ENCODE results near the gene S100A5. TPM values are rescaled to one million over a fixed set of nuclear protein-coding genes. Genes with fewer than 3 reads are reported as not detected.
"Not testable (repeated sequence)": the region's sequence is repeated elsewhere in the genome, so short reads cannot be mapped to it uniquely, and the experiment has no call there.

S100A5 gene
- total RNA-seq, 2 donors from 2014 or later: not detected

- intact Hi-C loops (cut with DNase I): no loop called here
- H3K4me1 ChIP-seq: no peaks in the 10 kb centered on the region
- H3K4me3 ChIP-seq: no peak overlapping the region
- no peak overlapping the region for H3K27ac ChIP-seq
- H3K36me3 ChIP-seq: no peaks in the 10 kb centered on the region
- DNase-seq: peak; percentile 38
- TF ChIP-seq, protein P1, sequence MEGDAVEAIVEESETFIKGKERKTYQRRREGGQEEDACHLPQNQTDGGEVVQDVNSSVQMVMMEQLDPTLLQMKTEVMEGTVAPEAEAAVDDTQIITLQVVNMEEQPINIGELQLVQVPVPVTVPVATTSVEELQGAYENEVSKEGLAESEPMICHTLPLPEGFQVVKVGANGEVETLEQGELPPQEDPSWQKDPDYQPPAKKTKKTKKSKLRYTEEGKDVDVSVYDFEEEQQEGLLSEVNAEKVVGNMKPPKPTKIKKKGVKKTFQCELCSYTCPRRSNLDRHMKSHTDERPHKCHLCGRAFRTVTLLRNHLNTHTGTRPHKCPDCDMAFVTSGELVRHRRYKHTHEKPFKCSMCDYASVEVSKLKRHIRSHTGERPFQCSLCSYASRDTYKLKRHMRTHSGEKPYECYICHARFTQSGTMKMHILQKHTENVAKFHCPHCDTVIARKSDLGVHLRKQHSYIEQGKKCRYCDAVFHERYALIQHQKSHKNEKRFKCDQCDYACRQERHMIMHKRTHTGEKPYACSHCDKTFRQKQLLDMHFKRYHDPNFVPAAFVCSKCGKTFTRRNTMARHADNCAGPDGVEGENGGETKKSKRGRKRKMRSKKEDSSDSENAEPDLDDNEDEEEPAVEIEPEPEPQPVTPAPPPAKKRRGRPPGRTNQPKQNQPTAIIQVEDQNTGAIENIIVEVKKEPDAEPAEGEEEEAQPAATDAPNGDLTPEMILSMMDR (IDR thresholded peaks at IDR 0.05): no peak
- no peaks in the 10 kb centered on the region for H3K27me3 ChIP-seq
- H3K9ac ChIP-seq (ENCODE audit: low read depth in 2 of 2, low read length in 2 of 2): no peak overlapping the region
- H3K9me3 ChIP-seq: no peaks in the 10 kb centered on the region
Observed at GRCh38 chr1:153526132-153526543, 14.6 kb downstream of the S100A5 start.

- Histone ChIP-seq H3K27me3 (no peaks in the 10 kb centered on the region), H3K9ac (ENCODE audit: low read depth in 2 of 2, low read length in 2 of 2) (no peak overlapping the region), H3K4me3 (no peak overlapping the region), H3K4me1 (no peaks in the 10 kb centered on the region), H3K36me3 (no peaks in the 10 kb centered on the region), H3K27ac (no peak overlapping the region), H3K9me3 (no peaks in the 10 kb centered on the region)
- DNase-seq: no peak
- intact Hi-C loops (cut with DNase I): no loop called here
- TF ChIP-seq, protein P1 (IDR thresholded peaks at IDR 0.05): no peak
Observed at GRCh38 chr1:153525088-153525728, 15.5 kb downstream of the S100A5 start.

DNA sequence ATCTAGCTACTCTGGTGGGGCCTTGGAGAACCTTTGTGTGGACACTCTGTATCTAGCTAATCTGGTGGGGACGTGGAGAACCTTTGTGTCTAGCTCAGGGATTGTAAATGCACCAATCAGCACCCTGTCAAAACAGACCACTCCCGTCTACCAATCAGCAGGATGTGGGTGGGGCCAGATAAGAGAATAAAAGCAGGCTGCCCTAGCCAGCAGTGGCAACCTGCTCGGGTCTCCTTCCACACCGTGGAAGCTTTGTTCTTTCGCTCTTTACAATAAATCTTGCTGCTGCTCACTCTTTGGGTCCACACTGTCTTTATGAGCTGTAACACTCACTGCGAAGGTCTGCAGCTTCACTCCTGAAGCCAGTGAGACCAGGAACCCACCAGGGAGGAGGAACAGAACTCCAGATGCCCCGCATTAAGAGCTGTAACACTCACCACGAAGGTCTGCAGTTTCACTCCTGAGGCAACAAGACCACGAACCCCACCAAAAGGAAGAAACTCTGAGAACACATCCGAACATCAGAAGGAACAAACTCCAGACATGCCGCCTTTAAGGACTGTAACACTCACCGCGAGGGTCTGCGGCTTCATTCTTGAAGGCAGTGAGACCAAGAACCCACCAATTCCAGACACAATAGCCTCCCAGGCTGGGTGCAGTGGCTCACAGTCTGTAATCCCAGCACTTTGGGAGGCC is 18.2 kb downstream of the S100A5 start:
- H3K4me1 ChIP-seq; H3K4me3 ChIP-seq; H3K36me3 ChIP-seq; H3K27ac ChIP-seq; H3K9me3 ChIP-seq; DNase-seq; H3K27me3 ChIP-seq; H3K9ac ChIP-seq (ENCODE audit: low read depth in 2 of 2, low read length in 2 of 2); intact Hi-C loops (cut with DNase I): not testable (repeated sequence)

- H3K27me3 ChIP-seq; H3K9me3 ChIP-seq; H3K36me3 ChIP-seq; H3K9ac ChIP-seq (ENCODE audit: low read depth in 2 of 2, low read length in 2 of 2); H3K4me1 ChIP-seq; intact Hi-C loops (cut with DNase I); H3K27ac ChIP-seq; H3K4me3 ChIP-seq; DNase-seq: not testable (repeated sequence)
Observed at GRCh38 chr1:153521808-153522207, 18.9 kb downstream of the S100A5 start.

GRCh38 chr1:153520818-153521476 is 19.8 kb downstream of the S100A5 start:
- DNase-seq: peak; percentile 19
- Histone ChIP-seq H3K27ac (peak overlapping the region; percentile 51), H3K36me3 (no peaks in the 10 kb centered on the region), H3K9me3 (no peaks in the 10 kb centered on the region), H3K9ac (ENCODE audit: low read depth in 2 of 2, low read length in 2 of 2) (peak overlapping the region in 1 of 2 donors; percentile 41), H3K4me3 (no peak overlapping the region), H3K4me1 (peaks cover 5% of the 10 kb centered on the region), H3K27me3 (no peaks in the 10 kb centered on the region)
- TF ChIP-seq, protein P1 (IDR thresholded peaks at IDR 0.05): no peak
- intact Hi-C loops (cut with DNase I): no loop called here

- DNase-seq: peak; percentile 83
- H3K9ac ChIP-seq (ENCODE audit: low read depth in 2 of 2, low read length in 2 of 2): peak overlapping the region in 1 of 2 donors; percentile 41
- H3K9me3 ChIP-seq; H3K4me3 ChIP-seq; H3K4me1 ChIP-seq; H3K27me3 ChIP-seq; H3K36me3 ChIP-seq; intact Hi-C loops (cut with DNase I): not testable (repeated sequence)
- peak overlapping the region; percentile 51 for H3K27ac ChIP-seq
Observed at GRCh38 chr1:153520137-153520691, 20.5 kb downstream of the S100A5 start.
